GM18511 (cell line): Measurements from ENCODE around the gene C1orf167.

Experiments used
- ATAC-seq: cut with Tn5 transposase; IDR thresholded peaks from one replicate; pipeline ENCODE4 v1.9.1; 2021; ENCODE audit warnings: mild to moderate bottlenecking, moderate library complexity; ENCODE audit not compliant: unreplicated experiment

The C1orf167 gene

DNA sequence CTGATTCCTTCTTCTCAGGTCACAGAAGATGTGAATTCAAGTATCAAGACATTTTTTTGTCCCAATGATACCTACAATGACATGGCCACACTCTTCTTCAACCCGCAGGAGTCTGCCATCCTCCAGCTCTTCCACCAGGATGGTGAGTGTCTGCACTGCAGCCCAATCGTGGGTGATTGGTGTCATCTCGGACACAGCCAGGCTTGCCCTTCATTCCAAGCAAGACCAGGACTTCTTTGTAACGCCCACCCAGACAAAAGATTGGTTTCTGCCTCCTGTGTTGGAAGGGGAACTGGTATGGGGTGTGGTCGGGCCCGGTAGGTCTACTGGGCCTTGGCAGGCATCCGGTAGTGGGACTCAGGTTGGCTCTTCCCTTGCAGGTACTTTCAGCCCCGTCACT is 71.5 kb downstream of the C1orf167 start:
- ATAC-seq = no peak

GRCh38 chr1:11833900-11834299 is 71.9 kb downstream of the C1orf167 start:
- ATAC-seq = no peak

- no peak for ATAC-seq
Observed at GRCh38 chr1:11835441-11836225, 73.6 kb downstream of the C1orf167 start.

DNA sequence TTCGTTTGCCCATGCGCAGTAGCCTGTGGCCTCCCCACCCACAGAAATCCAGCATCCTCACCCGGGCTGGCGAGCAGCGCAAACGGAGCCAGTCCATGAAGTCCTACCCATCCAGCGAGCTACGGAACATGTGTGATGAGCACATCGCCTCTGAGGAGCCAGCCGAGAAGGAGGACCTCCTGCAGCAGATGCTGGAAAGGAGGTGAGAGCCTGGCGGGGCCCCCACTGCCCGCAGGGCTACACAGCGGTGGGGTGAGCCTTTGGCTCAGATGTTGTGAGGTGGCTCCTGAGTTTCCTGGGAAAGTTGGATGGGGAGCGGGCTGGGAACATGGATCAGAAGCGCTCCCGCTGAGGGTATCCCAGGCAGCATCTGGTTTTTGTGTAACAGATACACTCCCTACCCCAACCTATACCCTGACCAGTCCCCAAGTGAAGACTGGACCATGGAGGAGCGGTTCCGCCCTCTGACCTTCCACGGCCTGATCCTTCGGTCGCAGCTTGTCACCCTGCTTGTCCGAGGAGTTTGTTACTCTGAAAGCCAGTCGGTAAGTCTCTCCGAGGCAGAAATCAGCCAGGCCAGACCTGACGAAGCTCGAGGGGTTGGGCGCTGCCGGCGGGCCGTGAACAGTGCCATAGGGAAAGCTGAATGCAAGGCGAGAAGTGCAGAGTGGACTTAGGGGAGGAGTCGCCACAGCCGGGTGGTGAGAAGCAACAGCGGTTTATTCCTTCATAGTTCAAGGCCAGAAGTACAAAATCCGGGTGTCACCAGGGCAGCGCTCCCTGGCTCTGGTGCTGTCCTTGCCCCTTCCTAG is 75.2 kb downstream of the C1orf167 start:
- ATAC-seq = no peak

DNA sequence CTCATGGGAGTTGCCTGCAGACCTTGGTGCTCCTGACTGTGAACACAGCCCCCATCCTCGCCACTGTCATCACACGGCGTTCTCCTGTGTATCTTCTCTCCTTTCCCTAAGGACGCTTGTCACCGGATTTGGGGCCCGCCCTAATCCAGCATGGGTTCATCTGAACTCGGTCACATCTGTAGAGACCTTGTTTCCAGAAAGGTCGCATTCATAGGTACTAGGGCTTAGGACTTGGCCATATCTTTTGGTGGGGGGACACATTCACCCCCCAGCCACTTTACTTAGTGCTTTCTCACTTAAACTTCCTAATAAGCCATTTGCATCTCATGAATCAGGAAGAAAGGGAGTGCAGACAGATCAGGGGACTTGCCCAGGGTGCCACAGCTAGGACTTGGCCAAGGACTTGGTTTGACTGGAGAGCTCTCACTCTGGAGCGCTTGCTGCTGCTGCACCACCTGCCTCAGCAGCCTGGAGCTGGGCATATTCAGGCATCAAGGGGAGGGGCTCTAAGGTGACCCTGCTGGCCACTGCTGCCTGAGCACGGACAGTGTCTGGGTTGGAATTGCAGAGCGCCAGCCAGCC is 75.9 kb downstream of the C1orf167 start:
- ATAC-seq = no peak

GRCh38 chr1:11838349-11839272 is 76.6 kb downstream of the C1orf167 start:
- ATAC-seq = no peak
